Globus pallidus (tissue), 1 donor: ENCODE data around the gene NOTCH1.
A peak's percentile ranks its signal among the peaks of the same experiment; 100 is the strongest.

Source experiments
- DNase-seq: peaks from one replicate; pipeline ENCODE4 v3.0.0-alpha.2; 2015; ENCODE audit warnings: low spot score

NOTCH1 gene

DNA sequence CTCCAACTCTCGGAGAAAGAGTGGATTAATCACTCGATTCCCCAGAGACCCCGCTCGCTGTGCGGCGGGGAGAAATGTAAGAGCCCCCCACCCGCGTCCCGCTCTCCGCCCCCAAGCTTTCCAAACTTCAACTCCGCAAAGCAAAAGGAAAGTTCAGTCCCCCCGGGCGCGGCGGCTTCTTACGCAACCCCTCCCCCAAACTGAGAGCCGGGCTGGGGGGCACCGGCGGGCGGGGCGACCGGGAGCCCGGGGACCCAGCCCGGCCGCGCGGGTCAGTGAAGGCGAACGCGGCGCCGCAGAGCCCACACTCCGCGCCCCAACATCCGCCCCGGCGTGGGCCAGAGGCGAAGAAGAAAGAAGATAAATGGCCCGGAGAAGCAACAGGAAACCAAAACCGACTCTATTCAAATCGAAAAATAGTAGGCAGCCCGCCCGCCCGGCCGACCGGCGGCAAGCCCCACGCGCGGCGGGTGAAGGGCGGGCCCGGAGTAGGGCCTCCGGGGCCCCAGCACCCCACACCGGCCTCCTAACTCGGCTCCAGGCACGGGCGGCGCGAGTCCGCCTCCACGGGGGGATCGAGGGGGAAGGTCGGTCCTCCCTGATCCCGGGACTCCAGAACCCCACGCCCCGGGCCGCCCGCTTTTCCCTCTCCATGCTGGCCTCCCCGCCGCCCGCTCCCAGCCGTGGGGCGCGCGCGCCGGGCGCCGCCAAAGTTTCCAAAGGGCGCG, 720 bp downstream of the NOTCH1 start:
- DNase-seq = no peak

DNA sequence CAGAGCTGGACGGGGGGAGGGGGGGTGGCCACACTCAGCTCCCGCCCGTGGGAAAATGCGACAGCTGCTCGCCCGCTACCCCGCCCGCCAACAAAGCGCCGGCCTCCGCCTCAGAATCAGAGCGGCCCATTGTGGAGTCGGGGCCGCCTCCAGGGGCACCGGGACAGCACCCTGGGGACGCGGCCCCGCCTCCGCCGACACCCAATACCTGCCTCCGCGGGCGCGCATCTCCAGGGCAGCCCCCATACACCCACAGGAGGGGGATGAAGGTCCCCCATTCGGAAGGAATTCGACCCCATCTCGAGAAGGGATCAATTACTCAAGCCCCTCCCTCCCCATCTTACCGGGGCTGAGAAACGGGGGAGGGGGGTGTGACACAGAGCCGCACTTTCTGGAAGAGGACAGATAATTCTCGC, 1.3 kb downstream of the NOTCH1 start:
- DNase-seq = peak; percentile 96

- DNase-seq = peak; percentile 96
These were observed 1.9 kb downstream of the NOTCH1 start for GRCh38 chr9:136543830-136544547.

DNA sequence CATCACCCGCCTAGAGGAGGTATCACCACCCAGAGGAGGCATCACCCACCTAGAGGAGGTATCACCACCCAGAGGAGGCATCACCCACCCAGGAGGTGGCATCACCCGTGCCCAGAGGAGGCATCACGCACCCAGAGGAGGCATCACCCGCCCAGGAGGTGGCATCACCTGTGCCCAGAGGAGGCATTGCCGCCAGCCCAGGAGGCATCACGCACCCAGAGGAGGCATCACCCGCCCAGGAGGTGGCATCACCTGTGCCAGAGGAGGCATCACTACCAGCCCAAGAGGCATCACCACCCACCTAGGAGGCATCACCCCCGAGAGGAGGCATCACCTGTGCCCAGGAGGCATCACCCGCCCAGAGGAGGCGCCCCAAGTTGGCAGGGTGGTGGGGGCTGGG, 2.6 kb downstream of the NOTCH1 start:
- DNase-seq = no peak

GRCh38 chr9:136542241-136543040, 3.4 kb downstream of the NOTCH1 start:
- peak; percentile 78 for DNase-seq

DNA sequence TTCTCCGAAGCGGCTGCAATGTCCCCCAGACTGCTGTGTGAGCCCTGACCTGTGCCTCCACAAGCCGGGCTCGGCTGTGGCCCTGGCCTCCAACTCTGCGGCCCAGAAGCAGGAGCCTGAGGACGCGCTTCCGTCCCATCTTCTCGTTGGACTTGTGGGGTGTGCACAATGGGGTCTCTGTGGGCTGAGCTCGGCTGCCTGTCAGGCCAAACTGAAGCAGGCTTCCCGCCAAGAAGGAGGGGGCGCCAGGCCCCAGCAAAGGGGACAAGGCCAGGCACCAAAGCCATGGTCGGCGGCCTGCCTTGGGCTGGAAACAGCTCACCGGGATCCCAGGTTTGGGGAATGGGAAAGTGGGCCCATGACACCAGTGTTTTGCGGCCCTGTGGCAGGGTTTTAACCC, 4.1 kb downstream of the NOTCH1 start:
- DNase-seq = peak; percentile 72

- no peak for DNase-seq
These were observed 4.7 kb downstream of the NOTCH1 start for GRCh38 chr9:136541179-136541578.

GRCh38 chr9:136539427-136540421, 6.1 kb downstream of the NOTCH1 start:
- DNase-seq = peak; percentile 74

GRCh38 chr9:136538599-136539426, 7.0 kb downstream of the NOTCH1 start:
- DNase-seq = no peak

- no peak for DNase-seq
These were observed 7.8 kb downstream of the NOTCH1 start for GRCh38 chr9:136537896-136538598.

DNA sequence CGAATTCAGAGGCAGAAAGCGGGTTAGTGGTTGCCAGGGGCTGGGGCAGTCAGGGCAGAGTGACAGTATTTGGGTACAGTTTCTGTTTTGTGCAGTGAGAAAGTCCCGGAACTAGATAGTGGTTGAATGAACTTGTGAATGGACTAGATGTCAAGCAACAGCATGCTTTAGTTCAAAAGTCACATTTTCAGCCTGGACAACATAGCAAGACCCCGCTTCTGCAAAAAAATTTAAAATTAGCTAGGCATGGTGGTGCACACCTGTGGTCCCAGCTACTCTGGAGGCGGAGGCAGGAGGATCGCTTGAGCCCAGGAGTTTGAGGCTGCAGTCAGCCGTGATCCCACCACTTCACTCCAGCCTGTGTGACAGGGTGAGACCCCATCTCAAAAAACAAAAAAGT, 8.4 kb downstream of the NOTCH1 start:
- DNase-seq = no peak

DNA sequence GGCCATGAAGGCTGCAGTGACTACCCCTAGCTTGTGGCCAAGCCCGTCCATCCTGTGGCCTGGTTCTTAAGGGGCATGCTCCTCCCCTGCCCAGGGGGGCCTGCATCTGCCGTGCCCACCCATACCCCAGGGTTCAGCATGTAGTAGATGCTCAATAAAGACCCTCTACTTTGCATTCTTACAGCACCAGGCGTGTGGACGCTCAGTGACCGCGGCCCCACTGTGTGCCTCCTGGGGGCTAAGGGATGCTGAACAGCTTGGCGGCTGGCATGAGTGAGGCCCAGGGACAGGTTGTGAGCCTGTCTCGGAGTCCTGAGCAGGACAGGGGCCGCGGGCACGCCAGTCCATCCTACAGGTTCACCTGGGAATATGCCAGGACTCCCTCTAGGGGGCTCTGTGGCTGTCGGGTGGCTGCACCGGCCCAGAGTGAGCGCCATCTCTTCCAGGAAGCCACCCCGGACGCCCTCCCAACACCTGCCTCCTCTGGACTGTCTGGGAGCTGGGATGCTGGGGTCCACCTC, 9.1 kb downstream of the NOTCH1 start:
- no peak for DNase-seq

DNA sequence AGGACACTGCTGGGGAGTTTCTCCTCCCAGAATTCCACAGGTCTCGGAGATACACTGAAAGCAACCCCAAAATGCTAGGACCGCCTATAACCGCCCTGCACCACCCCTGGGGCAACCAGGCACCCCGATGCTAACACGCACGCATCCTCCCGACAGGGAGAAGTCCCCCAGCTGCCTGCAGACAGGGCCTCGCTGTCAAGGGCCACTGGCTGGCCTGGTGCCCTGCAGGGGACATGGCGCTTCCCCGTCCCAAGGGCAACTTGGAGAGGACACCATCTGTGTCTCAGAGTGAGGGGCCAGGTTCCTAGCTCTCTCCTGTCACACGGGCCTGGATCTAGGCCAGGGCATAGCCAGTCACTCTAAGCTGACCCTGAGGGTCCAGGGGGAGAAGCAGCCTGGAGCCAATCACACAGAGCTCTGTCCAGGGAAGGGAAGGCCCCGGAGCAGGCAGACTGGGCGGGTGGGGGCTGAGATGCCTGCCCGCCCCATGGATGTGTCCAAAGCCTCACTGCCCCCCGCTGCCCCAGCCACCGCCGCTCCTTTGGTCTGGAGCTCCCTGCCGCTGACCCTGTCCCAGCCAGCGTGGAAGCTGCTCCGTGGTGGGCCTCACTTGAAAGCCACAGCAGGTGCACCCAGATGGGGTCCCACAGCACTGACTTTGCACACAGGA, 9.7 kb downstream of the NOTCH1 start:
- DNase-seq = no peak

GRCh38 chr9:136535070-136535469, 10.8 kb downstream of the NOTCH1 start:
- DNase-seq = no peak

DNA sequence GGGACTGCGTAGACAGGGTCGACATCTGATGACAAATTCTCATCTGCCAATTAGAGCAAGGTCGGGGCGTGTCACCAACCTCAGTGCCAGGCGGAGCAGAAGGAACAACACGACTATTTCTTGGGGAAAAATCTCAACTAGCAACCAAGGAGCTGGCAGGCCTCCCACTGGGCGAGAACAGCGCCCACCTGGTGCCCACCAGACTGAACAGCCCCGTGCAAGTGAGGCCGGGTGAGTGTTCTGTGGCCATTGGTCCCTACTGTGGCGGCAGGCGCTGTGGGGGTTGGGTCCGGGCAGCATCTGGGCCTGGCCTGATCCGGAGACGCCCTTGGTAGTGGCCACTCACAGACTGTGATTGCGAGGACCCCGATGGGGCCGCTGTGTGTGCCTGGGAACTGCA, 11.5 kb downstream of the NOTCH1 start:
- no peak for DNase-seq

DNA sequence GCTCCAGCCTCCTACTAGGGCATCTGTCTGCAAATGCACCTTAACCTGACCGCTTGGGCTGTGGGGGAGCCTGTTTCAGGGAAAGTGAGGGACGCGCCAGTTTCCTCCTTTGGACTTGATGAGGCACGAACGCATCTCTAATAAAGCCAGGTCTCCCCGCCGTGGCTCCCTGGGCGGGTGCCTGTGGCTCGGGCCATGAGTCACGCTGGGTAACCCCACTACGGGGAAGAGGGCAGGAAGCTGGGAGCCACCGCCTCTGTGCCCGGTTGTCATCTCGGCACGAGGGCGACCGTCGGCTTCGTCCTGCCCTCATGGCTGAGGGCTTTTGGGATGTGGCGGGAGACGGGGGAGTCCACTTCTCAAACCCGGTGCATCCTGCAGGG, 12.1 kb downstream of the NOTCH1 start:
- no peak for DNase-seq

- no peak for DNase-seq
These were observed 12.8 kb downstream of the NOTCH1 start for GRCh38 chr9:136532799-136533774.
